Activated naive CD4-positive, alpha-beta T cell treated with anti-CD3 and anti-CD28 coated beads for 36 hours (primary cell): ENCODE measurements around the gene OSR1. TPM values are rescaled to one million over a fixed set of nuclear protein-coding genes. Genes with fewer than 3 reads are reported as not detected.
"Not testable (repeated sequence)": the region's sequence is repeated elsewhere in the genome, so short reads cannot be mapped to it uniquely, and the experiment has no call there.

Experiments used
- CTCF ChIA-PET: fragments of 350-600 bp; sonication (Branson Sonifier 250); formaldehyde crosslinking; loops from one replicate; lab custom pipeline; 2021; ENCODE audit warnings: antibody characterized with exemption; lab: Charles Lee
- DNase-seq: peaks from one replicate; pipeline ENCODE4 v3.0.0-alpha.2; 2020
- H3K27ac Mint-ChIP-seq: one replicate; pipeline ENCODE4 v1.8.0; 2021; ENCODE audit warnings: mild to moderate bottlenecking, mixed read lengths
- H3K27me3 Mint-ChIP-seq: one replicate; pipeline ENCODE4 v1.8.0; 2021; ENCODE audit warnings: low read depth, mixed read lengths
- H3K36me3 Mint-ChIP-seq: one replicate; pipeline ENCODE4 v1.8.0; 2021; ENCODE audit warnings: low read depth, mixed read lengths
- H3K4me1 Mint-ChIP-seq: one replicate; pipeline ENCODE4 v1.8.0; 2021; ENCODE audit warnings: low read depth, mixed read lengths
- H3K4me3 Mint-ChIP-seq: one replicate; pipeline ENCODE4 v1.8.0; 2021; ENCODE audit warnings: mild to moderate bottlenecking, moderate library complexity, mixed read lengths
- H3K9me3 Mint-ChIP-seq: one replicate; pipeline ENCODE4 v1.8.0; 2021; ENCODE audit warnings: mixed read lengths
- intact Hi-C: fragments of 100-400 bp; cut with micrococcal nuclease; formaldehyde crosslinking; loops from one replicate; pipeline ENCODE4 v1.15.1; 2023
- total RNA-seq, 2 experiments: library from RNA; stranded (reverse); gene quantifications; one replicate each; pipeline ENCODE4 v1.2.3, GENCODE V29; 2021

OSR1 gene
- not detected for total RNA-seq

GRCh38 chr2:19358242-19359020, at the start of gene OSR1:
Gene OSR1, minus strand, starts transcription at chr2:19358623. Its CDS starts 4,818 bp downstream, at chr2:19353805.
- no peak for DNase-seq
- H3K36me3 Mint-ChIP-seq = no peaks in the 10 kb centered on the region
- CTCF ChIA-PET = interaction anchor here (1.0 to 5.3 kb wide), 3 partner anchors 10 to 19 kb away, joined by 3 to 42 read pairs (median 3); no protein-coding TSS in a partner anchor
- peaks cover 45% of the 10 kb centered on the region for H3K4me1 Mint-ChIP-seq
- H3K9me3 Mint-ChIP-seq = no peaks in the 10 kb centered on the region
- peaks cover 88% of the 10 kb centered on the region for H3K27me3 Mint-ChIP-seq
- intact Hi-C loops = loop anchor here (5.0 kb wide), 1 partner anchor 971 kb away; no protein-coding TSS in a partner anchor
- H3K27ac Mint-ChIP-seq = no peak within 1 kb of the TSS
- H3K4me3 Mint-ChIP-seq = peak within 1 kb of the TSS; percentile 38

- intact Hi-C loops = no loop called here
- Mint-ChIP-seq H3K9me3 (no peaks in the 10 kb centered on the region), H3K4me1 (no peaks in the 10 kb centered on the region), H3K27me3 (peaks cover 14% of the 10 kb centered on the region), H3K4me3 (no peak overlapping the region), H3K36me3 (no peaks in the 10 kb centered on the region), H3K27ac (no peak overlapping the region)
- CTCF ChIA-PET = no interaction called here
- no peak for DNase-seq
Measured at GRCh38 chr2:19403785-19404184, 45.4 kb upstream of the OSR1 start.

GRCh38 chr2:19392191-19392590, 33.8 kb upstream of the OSR1 start:
- CTCF ChIA-PET = no interaction called here
- peaks cover 18% of the 10 kb centered on the region for H3K27me3 Mint-ChIP-seq
- no peaks in the 10 kb centered on the region for H3K9me3 Mint-ChIP-seq
- H3K4me3 Mint-ChIP-seq = no peak overlapping the region
- no peak overlapping the region for H3K27ac Mint-ChIP-seq
- H3K36me3 Mint-ChIP-seq = no peaks in the 10 kb centered on the region
- intact Hi-C loops = no loop called here
- H3K4me1 Mint-ChIP-seq = no peaks in the 10 kb centered on the region
- DNase-seq = no peak

- H3K4me3 Mint-ChIP-seq, CTCF ChIA-PET, H3K36me3 Mint-ChIP-seq, H3K9me3 Mint-ChIP-seq, H3K4me1 Mint-ChIP-seq, H3K27ac Mint-ChIP-seq, DNase-seq, intact Hi-C loops: not testable (repeated sequence)
- peaks cover 24% of the 10 kb centered on the region for H3K27me3 Mint-ChIP-seq
Measured at GRCh38 chr2:19389469-19389868, 31.0 kb upstream of the OSR1 start.

GRCh38 chr2:19380532-19380931, 22.1 kb upstream of the OSR1 start:
- intact Hi-C loops = no loop called here
- H3K4me1 Mint-ChIP-seq = no peaks in the 10 kb centered on the region
- H3K36me3 Mint-ChIP-seq = no peaks in the 10 kb centered on the region
- H3K4me3 Mint-ChIP-seq = no peak overlapping the region
- DNase-seq = no peak
- H3K27ac Mint-ChIP-seq = no peak overlapping the region
- H3K9me3 Mint-ChIP-seq = peaks cover 2% of the 10 kb centered on the region
- CTCF ChIA-PET = no interaction called here
- peaks cover 24% of the 10 kb centered on the region for H3K27me3 Mint-ChIP-seq

GRCh38 chr2:19378939-19379338, 20.5 kb upstream of the OSR1 start:
- no peaks in the 10 kb centered on the region for H3K36me3 Mint-ChIP-seq
- no peak overlapping the region for H3K27ac Mint-ChIP-seq
- no peak overlapping the region for H3K4me3 Mint-ChIP-seq
- intact Hi-C loops = no loop called here
- H3K4me1 Mint-ChIP-seq = no peaks in the 10 kb centered on the region
- peaks cover 25% of the 10 kb centered on the region for H3K27me3 Mint-ChIP-seq
- DNase-seq = no peak
- CTCF ChIA-PET = interaction anchor here (1.3 kb wide), 1 partner anchor 628 kb away, joined by 3 read pairs; no protein-coding TSS in a partner anchor
- peaks cover 2% of the 10 kb centered on the region for H3K9me3 Mint-ChIP-seq

- CTCF ChIA-PET = interaction anchor here (0.7 to 2.2 kb wide), 5 partner anchors 11 to 858 kb away, joined by 3 to 9 read pairs (median 4); no protein-coding TSS in a partner anchor
- DNase-seq = no peak
- no peaks in the 10 kb centered on the region for H3K4me1 Mint-ChIP-seq
- no peaks in the 10 kb centered on the region for H3K36me3 Mint-ChIP-seq
- H3K4me3 Mint-ChIP-seq = no peak overlapping the region
- peaks cover 2% of the 10 kb centered on the region for H3K9me3 Mint-ChIP-seq
- no peak overlapping the region for H3K27ac Mint-ChIP-seq
- intact Hi-C loops = no loop called here
- H3K27me3 Mint-ChIP-seq = peaks cover 29% of the 10 kb centered on the region
Measured at GRCh38 chr2:19377717-19378116, 19.3 kb upstream of the OSR1 start.

GRCh38 chr2:19373352-19373751, 14.9 kb upstream of the OSR1 start:
- Mint-ChIP-seq H3K4me1 (no peaks in the 10 kb centered on the region), H3K27me3 (peaks cover 35% of the 10 kb centered on the region), H3K27ac (no peak overlapping the region), H3K9me3 (peaks cover 2% of the 10 kb centered on the region), H3K36me3 (no peaks in the 10 kb centered on the region), H3K4me3 (no peak overlapping the region)
- DNase-seq = no peak
- intact Hi-C loops = no loop called here
- CTCF ChIA-PET = interaction anchor here (0.7 kb wide), 1 partner anchor 852 kb away, joined by 3 read pairs; no protein-coding TSS in a partner anchor

- no peak for DNase-seq
- Mint-ChIP-seq H3K4me1 (no peaks in the 10 kb centered on the region), H3K36me3 (no peaks in the 10 kb centered on the region), H3K4me3 (no peak overlapping the region), H3K27me3 (peaks cover 27% of the 10 kb centered on the region), H3K9me3 (peaks cover 2% of the 10 kb centered on the region), H3K27ac (no peak overlapping the region)
- CTCF ChIA-PET = interaction anchor here (0.7 to 1.5 kb wide), 2 partner anchors 376 to 560 kb away, joined by 3 read pairs; no protein-coding TSS in a partner anchor
- intact Hi-C loops = no loop called here
Measured at GRCh38 chr2:19371996-19372582, 13.7 kb upstream of the OSR1 start.

GRCh38 chr2:19369341-19369955, 11.0 kb upstream of the OSR1 start:
- H3K4me3 Mint-ChIP-seq = no peak overlapping the region
- H3K4me1 Mint-ChIP-seq = no peaks in the 10 kb centered on the region
- H3K36me3 Mint-ChIP-seq = no peaks in the 10 kb centered on the region
- no peak for DNase-seq
- intact Hi-C loops = loop anchor here (10.0 kb wide), 1 partner anchor 375 kb away; no protein-coding TSS in a partner anchor
- H3K27me3 Mint-ChIP-seq = peaks cover 25% of the 10 kb centered on the region
- H3K9me3 Mint-ChIP-seq = no peaks in the 10 kb centered on the region
- H3K27ac Mint-ChIP-seq = no peak overlapping the region
- CTCF ChIA-PET = interaction anchor here (1.3 kb wide), 3 partner anchors 9 to 19 kb away, joined by 3 to 4 read pairs (median 3); partner anchors contain the start of gene OSR1

GRCh38 chr2:19368760-19369159, 10.3 kb upstream of the OSR1 start:
- intact Hi-C loops = loop anchor here (10.0 kb wide), 1 partner anchor 376 kb away; no protein-coding TSS in a partner anchor
- Mint-ChIP-seq H3K4me3 (no peak overlapping the region), H3K4me1 (no peaks in the 10 kb centered on the region), H3K27ac (no peak overlapping the region), H3K9me3 (no peaks in the 10 kb centered on the region), H3K27me3 (peaks cover 28% of the 10 kb centered on the region), H3K36me3 (no peaks in the 10 kb centered on the region)
- CTCF ChIA-PET = interaction anchor here (1.3 kb wide), 2 partner anchors 10 to 18 kb away, joined by 3 read pairs; partner anchors contain the start of gene OSR1
- no peak for DNase-seq

GRCh38 chr2:19367326-19367725, 8.9 kb upstream of the OSR1 start:
- DNase-seq = no peak
- Mint-ChIP-seq H3K36me3 (no peaks in the 10 kb centered on the region), H3K9me3 (no peaks in the 10 kb centered on the region), H3K4me3 (no peak overlapping the region), H3K27ac (no peak overlapping the region), H3K4me1 (peaks cover 13% of the 10 kb centered on the region), H3K27me3 (peaks cover 37% of the 10 kb centered on the region)
- intact Hi-C loops = loop anchor here (10.0 kb wide), 1 partner anchor 377 kb away; no protein-coding TSS in a partner anchor
- CTCF ChIA-PET = interaction anchor here (0.7 to 1.4 kb wide), 3 partner anchors 10 to 423 kb away, joined by 3 to 4 read pairs (median 3); no protein-coding TSS in a partner anchor
